ENCODE data around the gene LAPTM5.
A peak's percentile ranks its signal among the peaks of the same experiment; 100 is the strongest.

The LAPTM5 gene

DNA sequence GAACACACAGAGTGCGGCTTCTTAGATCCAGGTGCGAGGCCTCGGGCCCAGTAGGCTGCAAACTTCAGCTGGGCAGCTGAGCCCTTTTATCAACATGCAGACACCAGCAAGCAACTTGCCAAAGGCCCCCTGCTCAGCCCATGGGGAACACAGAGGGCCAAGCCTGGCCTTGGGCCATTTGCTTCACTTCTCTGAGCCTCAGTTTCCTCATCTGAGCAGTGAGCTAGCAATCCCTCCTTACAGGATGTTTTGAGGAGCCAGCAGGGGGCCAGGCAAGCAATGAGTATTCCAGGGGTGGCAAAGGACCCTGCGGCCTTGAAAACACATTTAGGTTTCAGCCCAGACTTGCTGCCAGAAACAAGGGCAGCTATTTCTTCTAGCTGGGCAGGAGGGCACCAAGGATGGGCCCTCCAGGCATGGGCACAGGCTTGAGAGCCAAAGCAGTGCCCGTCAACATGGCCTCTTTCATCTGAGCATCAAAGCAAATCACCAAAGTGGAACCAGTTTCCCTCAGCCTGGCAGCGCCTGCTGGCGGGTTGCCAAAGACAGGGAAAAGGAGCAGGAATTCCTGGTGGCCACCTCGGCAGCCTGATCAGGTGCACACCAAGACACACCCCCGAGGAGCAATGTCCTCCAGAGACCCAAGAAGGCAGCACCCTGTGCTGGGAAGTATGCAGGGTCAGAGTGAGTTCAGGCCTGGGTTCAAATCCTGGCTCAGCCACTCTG is 35.6 kb downstream of the LAPTM5 start:
- no peak for DNase-seq (ENCODE audit: extremely low spot score, insufficient read length, low read depth)
- no peak for FAIRE-seq

DNA sequence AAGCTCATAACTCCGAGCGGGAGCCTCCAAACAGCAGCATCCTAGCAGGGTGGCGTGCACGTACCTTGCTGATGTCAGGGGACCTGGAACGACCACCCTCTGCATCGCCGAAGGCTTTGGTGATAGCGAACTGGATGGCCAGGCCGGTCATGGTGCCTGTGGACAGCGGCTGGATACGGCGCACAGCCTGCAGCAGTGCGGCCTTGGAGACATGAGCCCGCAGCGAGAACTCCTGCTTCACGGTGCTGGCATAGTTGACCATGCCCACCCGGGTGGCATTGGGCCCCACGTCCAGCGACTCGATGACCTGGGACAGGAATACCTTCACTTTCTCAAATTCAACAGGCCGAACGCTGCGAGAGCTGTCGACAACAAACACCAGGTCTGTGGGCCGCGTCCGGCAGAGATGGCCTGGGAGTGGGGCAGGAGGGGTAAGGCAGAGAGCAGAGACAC is 36.2 kb downstream of the LAPTM5 start:
- FAIRE-seq = no peak

DNA sequence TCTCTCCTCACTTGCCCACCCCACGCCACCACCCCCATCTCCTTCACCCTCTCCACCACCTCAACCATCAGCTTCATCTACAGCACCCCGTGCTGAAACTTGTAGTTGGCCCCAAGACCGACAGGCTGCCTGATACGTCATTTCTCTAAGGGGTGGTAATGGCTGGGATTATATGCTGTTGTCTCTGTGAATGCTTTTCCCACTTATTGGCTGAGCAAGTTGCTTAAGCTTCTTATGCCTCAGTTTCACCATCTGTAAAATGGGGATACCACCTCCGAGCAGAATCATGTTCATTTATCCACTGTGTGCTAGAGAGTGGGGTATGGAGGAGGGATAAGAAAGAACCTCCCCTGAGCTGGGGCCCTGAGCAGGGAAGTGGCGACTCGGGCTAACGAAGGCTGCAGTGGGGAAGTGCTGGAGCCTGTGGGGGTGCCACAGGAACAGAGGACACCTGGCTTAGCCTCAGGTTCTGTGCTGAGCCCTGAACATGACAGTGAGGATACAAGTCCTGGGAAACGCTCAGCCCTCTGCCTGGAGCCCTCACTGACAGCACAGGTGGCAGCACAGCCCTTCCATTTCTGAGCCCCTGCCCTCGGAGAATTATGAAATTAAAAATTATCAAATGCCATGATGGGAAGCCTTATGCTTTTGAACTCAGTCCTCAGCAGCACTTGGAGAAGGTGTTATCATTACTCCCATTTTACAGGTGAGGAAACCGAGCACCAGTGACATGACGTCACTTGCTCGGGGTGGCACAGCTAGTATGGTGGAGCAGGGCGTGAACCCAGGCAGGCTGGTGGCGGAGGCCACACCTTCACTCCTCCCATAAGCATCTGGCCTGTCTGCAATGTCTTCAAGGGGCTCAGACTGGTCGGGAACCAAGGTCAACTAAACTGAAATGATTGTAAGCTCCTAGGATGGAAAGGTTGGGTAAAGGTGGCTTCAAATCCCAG is 37.0 kb downstream of the LAPTM5 start:
- FAIRE-seq = no peak
- no peak for DNase-seq (ENCODE audit: extremely low spot score, insufficient read length, low read depth)

More for the DNA sequence above, 36.2 kb downstream of the LAPTM5 start:
- DNase-seq (ENCODE audit: extremely low spot score, insufficient read length, low read depth) = no peak

DNA sequence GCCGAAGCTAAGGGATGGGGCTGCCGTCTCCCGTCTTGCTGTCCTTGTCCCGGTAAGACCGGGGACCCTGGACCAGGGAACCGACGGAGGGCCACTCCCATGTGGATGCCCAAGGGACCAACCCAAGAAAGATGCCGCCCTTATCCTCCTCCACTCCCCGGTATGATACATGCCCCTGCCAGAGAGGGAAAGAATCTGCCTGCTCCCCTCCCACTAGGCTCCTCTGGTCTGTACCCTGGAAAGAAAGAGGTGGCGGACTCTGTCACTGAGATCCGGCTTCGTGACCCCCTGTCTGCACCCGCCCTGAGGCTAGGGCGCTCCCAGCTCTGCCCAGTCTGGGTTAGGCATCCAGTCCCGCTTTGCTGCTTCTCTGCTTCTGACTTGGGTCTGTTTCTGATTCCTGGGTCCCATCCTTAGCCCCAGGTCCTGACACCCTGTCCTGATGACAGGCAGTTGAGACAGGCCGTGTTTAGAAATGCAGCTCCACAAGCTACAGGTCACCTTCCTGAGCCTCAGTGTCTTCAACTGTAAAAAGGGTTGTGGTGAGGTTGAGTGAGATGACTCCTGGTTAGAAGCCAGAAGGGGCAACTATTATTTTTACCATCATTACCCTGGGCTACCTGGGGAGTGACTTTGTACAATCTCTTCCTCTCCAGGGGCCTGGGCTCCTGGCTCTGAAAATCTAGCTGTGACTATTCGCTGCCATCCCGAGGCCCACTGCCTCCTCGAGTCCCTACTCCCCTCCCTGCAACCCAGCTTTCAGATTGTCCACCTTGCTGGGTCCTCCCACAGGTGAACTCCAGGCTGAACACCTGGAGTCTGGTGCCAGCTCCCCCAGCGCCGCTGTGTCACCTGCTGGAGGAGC is 37.9 kb downstream of the LAPTM5 start:
- DNase-seq (ENCODE audit: extremely low spot score, insufficient read length, low read depth) (no peak), FAIRE-seq (no peak)

DNA sequence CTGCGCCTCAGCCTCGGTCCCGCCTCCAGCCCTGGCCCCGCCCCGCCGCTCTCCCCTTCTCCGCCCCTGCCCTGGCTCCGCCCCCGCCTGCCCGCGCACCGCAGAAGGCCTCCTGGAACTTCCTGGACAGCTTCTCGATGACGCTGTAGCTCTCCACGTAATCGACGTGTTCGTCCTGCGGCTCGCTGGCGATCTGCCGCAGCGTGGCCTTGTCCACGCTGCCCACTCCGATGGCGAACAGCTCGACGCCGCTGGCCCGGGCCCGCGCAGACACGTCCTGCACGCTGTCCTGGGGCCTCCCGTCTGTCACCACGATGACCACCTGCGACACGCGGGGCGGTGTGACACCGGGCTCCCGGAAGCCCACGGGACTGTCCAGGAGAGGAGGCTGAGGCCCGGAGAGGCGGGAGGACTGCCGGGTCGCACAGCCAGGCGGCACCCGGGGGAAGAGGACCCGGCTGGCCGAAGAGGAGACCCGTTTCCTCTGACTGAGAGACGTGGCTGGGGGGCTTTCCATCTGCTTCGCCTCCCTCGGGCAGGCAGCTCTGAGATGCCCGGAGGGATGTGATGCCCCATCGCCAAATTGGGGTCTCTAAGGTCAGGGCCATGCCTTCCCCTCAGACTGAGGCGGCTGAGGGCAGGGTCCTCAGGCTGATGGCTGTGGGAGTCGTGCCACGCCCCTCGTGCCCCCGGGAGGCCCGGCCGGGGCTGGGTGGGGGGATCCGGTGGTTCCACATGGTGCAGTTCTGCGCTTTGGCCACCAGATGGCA is 38.8 kb downstream of the LAPTM5 start:
- DNase-seq (ENCODE audit: extremely low spot score, insufficient read length, low read depth) (peak; percentile 70), FAIRE-seq (peak; percentile 52)

DNA sequence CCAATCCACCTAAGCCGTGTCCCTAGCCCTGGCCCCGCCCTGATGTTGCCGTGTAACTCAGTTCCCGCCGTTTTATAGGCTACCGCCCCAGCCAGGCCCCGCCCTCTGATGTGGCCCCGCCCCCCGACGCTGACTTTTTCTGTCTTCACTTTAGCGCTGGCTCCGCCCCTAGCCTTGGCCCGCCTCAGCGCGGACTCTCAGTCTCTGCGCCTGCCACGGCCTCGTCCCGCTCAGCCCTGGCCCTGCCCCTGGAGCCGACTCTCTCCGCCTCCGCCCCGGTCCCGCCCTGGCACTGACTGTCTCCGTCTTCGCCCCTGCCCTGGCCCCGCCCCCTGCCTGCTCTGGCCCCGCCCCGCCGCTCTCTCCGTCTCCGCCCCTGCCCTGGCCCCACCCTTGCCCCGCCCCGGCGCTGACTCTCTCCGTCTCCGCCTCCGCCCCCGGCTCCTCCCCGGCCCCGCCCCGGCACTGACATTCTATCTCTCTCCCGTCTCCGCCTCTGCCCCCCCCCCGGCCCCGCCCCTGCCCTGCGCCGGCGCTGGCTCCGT is 39.4 kb downstream of the LAPTM5 start:
- peak; percentile 83 for DNase-seq (ENCODE audit: extremely low spot score, insufficient read length, low read depth)

DNA sequence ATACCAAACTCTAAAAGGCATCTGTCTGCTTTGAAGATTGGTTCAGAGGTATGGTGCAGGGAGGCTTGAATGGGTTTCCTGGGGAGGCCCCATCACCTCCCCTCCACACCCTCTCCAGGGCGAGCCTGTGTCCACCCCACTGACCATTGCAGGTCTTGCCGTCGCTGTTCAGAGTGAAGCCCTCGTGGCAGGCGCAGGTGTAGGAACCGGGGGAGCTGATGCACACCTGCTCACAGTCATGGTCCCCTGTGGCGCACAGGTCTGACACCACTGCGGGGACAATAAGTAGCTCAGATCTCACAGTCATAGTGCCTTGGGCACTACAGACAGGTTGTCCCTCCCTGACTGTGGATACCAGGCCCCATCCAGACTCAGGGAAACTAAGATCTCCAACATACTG is 40.9 kb downstream of the LAPTM5 start:
- DNase-seq (ENCODE audit: extremely low spot score, insufficient read length, low read depth) = no peak
- no peak for FAIRE-seq

More for the DNA sequence above, 39.4 kb downstream of the LAPTM5 start:
- peak; percentile 96 for FAIRE-seq

DNA sequence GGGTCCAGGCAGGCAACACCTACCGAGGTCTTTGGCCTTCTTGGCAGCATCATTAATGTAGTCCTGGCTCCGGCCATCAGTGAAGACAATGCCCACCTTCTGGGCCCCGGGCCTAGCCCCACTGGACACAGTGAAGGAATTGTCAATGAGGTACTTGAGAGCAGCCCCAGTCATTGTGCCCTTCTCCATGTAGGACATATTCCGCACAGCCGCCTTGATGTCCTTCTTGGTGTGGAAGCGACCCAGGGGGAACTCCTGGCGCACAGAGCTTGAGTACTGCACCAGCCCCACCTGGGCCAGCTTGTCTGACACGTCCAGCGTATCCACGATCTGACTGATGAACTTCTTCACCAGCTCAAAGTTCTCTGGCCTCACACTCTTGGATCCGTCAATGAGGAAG is 41.7 kb downstream of the LAPTM5 start:
- FAIRE-seq (no peak), DNase-seq (ENCODE audit: extremely low spot score, insufficient read length, low read depth) (no peak)

DNA sequence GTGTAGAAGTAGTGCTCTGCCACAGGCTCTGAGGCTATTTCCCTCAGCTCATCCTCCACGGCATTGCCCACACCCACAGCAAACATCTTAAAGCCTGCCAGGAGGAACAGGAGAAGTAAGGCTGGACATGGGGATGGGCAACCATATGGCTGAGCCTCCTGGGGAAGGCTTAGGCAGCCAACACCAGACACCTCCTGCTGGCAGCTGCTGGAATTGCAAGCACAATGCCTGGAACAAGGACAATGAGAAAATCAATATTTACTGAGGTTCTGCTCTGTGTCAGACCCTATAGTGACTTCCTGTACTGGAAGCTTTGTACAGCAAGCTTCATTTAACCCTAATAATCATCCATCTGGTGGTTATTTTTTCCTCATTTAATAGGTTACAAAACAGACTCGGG is 42.4 kb downstream of the LAPTM5 start:
- DNase-seq (ENCODE audit: extremely low spot score, insufficient read length, low read depth) (no peak), FAIRE-seq (no peak)

DNA sequence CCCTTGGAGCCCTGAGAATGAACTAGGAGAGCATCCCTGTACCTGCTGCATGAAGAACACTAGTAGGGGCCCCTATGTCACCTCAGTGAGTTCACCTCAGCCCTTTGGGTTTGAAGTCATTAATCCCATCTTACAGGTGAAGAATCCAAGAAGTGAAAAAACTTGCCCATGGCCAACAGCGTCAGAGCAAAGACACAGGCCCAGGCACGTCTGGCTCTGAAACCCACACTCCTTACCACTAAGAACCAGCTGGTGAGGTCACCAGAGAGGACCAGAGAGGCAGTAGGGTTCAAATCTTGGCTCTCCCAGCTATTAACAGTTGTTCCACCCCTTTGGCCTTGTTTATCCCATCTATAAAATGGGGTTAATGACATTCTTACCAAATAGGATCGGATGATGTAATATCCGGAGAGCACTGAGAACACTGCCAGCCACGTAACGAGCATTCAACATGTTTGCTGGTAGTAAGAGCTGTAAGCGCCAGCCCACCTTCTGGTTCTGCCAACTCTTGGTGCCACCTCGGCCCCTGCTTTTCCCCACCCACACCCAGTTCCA is 43.0 kb downstream of the LAPTM5 start:
- no peak for FAIRE-seq
- no peak for DNase-seq (ENCODE audit: extremely low spot score, insufficient read length, low read depth)

DNA sequence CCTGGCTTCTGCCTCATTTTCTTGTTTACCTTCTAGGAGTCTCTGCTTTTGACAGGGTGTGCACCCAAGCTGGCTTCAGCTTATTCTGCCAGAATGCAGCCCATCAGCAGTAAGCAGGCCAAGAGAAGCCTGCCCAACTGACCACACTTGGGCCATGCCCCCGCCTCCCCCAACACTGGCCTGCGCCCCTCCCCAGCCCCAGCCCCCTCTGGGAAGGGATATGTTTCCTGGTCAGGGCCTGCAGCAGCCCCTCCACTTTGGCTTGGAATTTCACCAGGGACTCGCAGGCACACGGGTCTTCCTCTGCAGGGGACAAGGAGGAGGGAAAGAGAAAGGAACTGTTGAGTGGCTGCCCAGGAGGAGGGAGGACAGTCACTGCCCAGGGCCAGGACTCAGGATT is 43.5 kb downstream of the LAPTM5 start:
- no peak for FAIRE-seq
- DNase-seq (ENCODE audit: extremely low spot score, insufficient read length, low read depth) = no peak

DNA sequence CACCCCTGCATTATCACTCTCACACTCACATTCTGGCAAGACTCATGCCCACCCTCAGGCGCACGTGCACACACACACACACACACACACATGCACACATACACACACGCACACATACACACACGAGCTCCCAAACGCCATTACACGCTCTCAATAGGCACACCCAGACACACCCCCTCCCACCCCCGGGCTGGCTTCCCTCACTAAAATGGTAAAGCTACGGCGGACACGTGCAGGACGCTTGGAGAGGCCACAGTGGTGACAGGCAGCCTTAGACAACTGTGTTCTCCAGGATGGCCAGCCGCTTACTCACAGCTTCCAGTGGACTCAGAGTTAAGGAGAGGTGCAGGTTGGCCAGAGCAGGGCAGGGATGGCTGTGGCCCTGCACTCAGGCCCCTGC is 44.3 kb downstream of the LAPTM5 start:
- no peak for DNase-seq (ENCODE audit: extremely low spot score, insufficient read length, low read depth)
- FAIRE-seq = no peak

DNA sequence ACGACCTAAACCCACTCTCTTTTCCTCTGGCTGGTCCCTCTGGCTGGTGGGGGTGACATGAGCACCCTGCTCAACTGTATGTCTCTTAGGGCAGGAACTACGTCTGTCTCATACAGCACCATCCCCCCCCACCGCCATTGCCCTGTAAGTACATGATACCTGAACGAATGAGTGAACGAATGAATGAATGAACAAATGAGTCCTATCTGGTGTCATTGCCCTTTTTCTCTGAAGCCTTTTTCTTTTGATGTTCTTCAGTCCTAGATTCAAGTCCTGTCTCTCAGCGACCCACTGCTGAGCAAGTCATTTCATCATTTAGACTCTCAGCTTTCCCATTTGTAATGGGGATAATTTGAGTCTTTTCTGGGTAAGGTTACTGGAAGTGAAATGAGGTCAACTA is 45.0 kb downstream of the LAPTM5 start:
- DNase-seq (ENCODE audit: extremely low spot score, insufficient read length, low read depth) (no peak), FAIRE-seq (no peak)

DNA sequence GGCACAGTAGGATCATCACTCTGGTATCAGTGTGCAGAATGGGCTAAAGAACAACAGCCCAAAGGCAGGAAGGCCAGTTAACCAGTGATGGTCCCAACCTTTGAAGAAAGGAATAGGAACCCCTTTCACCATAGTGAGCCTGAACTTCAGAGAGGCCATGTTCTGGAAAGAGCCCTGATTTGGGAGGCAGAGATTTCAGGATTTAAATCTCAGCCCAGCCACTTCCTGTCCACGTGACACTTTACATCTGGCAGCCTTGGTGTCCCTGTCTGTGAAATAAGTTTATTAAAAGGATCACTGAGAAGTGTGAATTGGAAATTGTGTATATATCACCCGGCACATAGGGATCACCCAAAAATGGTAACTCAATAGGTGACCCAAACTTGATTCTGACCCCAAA is 47.2 kb downstream of the LAPTM5 start:
- no peak for FAIRE-seq
- no peak for DNase-seq (ENCODE audit: extremely low spot score, insufficient read length, low read depth)

DNA sequence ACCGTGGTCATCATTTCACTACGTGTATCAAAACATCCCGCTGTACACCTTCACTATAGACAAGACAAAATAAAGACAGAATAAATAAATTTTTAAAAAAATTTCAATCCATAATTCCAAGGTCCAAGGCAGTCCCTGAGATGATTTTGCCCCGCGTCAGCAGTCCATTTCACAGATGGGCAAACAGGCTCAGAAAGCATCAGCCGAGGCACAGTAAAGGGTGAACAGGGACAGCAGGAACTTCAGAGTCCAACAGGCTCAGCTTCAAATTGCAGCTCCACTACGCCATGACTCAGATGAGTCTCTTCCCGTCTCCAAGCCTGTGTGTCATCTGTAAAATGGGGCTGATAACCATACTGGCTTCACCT is 49.2 kb downstream of the LAPTM5 start:
- FAIRE-seq (no peak), DNase-seq (ENCODE audit: extremely low spot score, insufficient read length, low read depth) (no peak)

DNA sequence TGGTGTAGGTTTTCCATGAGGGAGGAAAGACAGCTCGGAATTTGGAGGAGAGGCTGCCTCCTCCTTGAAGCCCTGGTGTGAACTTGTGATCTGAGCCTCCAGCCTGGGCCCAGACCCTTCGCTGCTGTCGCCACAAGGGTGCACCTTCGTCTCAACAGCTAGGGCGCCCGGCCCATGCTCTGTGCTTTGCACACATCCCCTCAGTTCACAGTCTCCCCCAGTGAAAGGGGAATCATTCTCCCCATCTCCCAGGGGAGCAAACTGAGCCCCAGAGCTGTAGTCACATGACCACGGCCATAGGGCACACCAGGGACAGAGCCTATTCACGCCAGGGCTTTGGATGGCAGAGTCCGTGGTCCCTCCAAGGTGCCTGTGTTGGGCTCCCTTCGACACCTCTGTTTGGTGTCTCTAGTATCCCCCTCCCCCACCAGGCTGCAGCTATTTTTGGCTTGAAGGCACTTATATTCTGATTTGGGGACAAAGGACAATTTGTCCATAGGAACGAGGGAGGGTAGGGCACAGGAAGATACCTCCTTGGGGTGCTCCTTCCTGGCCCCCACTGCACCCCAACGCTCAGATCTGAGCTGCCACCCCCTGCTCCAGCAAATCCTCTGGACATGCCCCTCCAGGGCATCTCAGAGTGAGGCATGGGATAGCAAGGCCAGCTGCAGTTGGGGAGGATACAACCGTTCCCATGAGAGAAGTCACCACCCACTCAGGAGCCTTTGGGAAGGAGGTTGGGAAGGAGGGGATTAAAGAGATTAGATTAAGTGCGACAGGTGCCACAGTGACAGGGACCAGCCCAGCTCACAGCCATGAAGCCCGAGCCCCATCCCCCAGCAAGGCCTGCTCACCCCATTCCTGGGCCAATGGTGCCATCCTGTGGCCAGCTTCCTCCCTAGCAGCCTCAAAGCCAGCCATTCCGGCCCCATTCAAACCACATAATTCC is 49.9 kb downstream of the LAPTM5 start:
- peak; percentile 61 for DNase-seq (ENCODE audit: extremely low spot score, insufficient read length, low read depth)
- peak; percentile 83 for FAIRE-seq

DNA sequence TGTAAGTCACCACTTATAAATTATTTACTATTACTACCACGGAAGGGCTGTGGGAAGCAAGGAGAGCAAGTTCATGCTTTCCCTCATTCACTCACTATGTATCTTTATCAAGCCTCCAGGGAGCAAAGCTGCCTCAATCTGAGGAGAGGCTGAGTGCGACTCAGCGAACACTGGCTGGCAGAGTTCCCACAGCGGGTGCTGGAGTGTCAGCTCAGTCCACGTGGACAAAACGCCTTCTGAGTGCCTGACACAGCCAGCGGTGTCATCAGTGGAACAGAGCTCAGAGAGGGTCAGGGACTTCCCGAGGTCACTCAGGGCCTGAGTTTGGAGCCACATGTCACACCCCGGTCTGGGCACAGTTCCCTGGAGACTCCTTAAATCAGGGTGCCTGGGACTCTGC is 51.0 kb downstream of the LAPTM5 start:
- DNase-seq (ENCODE audit: extremely low spot score, insufficient read length, low read depth) (no peak), FAIRE-seq (no peak)

DNA sequence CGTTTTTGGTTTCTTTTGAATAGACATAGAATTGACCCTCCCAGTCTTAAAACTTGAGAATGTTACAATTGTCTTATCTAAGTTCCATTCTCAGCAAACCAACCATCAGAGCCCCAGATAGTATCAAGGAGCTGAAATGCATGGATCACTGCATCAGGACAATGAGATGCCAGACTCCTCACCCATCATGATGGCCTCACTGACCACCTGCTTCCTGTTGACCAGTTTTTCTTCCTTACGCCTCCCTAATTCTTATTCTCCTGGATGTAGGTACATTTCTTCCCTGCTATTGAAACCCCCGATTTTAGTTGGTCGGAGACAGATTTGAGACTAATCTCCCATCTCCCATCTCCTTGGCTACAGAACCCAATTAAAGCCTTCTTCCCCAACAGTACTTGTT is 51.9 kb downstream of the LAPTM5 start:
- FAIRE-seq = no peak
- no peak for DNase-seq (ENCODE audit: extremely low spot score, insufficient read length, low read depth)
